ENCODE results near the gene UBR2.
"Not testable (repeated sequence)": the region's sequence is repeated elsewhere in the genome, so short reads cannot be mapped to it uniquely, and the experiment has no call there.

Gene UBR2

DNA sequence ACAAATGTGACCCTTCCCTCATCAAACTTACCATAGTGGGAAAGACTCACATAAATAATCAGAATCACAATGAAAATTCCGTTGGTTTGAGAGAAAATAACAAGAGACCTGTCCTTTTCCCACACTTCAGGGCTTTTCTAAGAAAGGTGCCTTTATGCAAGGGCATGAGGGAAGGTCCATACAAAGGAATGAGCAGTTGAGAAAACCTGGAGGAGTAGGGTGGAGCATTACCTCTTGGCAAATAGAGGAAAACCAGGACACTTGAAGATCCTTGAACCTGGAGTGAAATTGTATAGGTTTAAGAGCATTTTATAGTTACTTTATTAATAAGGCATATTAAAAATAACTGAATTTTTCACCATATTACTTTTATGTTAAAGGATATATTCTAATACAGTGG is 54.3 kb downstream of the UBR2 start:
- DNase-seq (ENCODE audit: low read depth in 2 of 2, low spot score in 1 of 2), result no peak

- no peak for DNase-seq (ENCODE audit: low read depth in 2 of 2, low spot score in 1 of 2)
Measured at GRCh38 chr6:42618686-42619085, 54.9 kb downstream of the UBR2 start.

DNA sequence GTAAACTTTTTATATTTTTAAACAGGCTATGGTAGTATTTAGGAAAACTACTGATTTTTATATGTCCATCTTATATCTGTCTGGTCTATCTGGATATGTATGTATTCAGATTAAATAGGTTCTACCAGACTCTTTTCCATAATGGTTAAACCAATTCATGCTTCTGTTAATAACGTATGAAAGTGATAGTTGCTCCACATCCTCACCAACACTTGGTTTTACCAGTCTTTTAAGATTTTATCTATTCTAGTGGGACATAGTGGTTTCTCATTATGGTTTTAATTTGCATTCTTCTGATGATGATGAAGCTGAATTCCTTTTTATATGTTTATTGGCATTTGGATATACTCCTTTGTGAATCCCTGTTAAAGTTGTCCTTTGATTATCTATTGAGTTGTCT is 56.1 kb downstream of the UBR2 start:
- no peak for DNase-seq (ENCODE audit: low read depth in 2 of 2, low spot score in 1 of 2)

DNA sequence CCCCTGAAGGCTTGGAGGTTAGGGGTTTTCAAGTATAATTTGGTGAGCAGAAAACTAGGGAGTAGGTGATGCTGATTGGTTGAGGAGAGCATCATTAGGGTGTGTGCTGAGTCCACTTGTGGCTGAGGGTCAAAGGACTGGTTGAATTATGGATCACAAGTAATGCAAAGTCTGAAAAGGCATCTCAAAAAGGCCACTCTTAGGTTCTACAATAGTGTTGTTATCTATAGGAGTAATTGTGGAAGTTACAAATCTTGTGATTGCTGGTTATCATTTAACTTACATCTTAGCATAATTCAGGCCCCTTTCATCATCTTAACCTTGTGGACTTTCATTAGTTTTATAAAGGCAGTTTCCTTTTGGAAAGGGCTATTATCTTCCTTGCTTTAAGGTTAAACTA is 60.8 kb downstream of the UBR2 start:
- no peak for DNase-seq (ENCODE audit: low read depth in 2 of 2, low spot score in 1 of 2)

GRCh38 chr6:42627044-42627443 is 63.2 kb downstream of the UBR2 start:
- no peak for DNase-seq (ENCODE audit: low read depth in 2 of 2, low spot score in 1 of 2)

DNA sequence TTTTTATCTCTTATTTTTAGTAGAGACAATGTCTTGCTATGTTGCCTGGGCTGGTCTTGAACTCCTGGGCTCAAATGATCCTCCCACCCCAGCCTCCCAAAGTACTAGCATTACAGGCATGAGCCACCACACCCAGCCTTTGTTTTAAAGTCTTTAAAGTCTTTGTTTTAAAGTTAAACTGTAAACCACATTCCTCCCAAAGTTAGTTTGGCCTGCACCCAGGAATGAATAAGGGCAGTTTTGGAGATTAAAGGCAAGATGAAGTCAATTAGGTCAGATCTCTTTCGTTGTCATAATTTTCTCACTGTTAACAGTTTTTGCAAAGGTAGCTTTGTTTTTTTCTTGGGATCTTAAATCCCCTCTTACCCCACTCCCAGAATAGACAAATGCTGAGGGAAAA is 63.8 kb downstream of the UBR2 start:
- DNase-seq (ENCODE audit: low read depth in 2 of 2, low spot score in 1 of 2), result no peak

- no peak for DNase-seq (ENCODE audit: low read depth in 2 of 2, low spot score in 1 of 2)
Measured at GRCh38 chr6:42628604-42629003, 64.8 kb downstream of the UBR2 start.

DNA sequence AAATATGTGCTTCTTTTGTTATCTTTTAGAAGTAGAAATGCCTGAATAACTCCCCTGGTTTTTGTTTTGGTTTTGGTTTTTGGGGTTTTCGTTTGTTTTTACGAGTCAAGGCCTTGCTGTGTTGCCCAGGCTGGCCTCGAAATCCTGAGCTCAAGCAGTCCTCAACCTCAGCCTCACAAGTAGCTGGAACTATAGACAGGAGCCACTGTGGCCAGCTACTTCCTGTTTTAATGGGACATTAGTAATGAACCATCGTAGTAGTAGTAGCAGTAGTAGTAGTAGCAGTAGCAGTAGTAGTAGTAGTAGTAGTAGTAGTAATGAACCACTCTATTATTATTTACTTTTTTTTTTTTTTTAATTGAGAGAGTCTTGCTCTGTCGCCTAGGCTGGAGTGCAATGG is 66.0 kb downstream of the UBR2 start:
- no peak for DNase-seq (ENCODE audit: low read depth in 2 of 2, low spot score in 1 of 2)

DNA sequence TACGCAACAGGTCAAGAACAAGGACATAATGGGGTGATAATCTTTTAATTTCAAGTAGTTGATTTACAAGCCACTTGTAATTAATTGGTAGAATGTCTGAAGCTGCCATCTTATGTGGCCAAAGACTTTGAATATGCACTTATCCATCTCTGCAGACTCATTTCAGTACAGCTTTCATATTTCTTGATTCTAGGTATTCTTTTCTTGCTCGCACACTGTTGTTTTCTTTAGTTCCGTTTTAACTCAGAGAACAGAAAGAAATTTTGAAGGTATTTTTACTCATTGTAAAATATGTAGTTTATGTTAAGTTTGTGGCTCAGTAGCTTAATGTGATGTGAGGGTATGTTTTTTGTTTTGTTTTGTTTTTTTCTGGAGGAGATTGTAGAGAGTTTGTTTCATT is 73.9 kb downstream of the UBR2 start:
- DNase-seq (ENCODE audit: low read depth in 2 of 2, low spot score in 1 of 2), result no peak

DNA sequence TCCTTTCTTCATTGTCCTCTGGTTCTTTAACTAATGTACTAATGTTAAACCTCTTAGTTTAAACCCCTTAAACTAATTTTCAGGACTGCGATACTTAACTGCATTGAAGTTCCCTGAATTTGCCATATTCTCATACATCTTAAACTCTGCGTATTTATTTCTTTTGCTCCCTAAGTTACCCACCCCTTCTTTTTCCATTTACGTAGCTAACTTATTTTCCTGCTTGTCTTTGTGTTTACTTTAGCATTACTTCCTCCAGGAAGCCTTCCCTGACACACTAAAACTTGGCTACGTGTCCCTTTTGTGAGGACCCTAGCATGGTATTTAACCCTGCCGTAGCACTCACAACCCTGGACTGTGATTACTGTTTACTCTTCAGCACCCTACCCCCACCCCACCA is 79.0 kb downstream of the UBR2 start:
- no peak for DNase-seq (ENCODE audit: low read depth in 2 of 2, low spot score in 1 of 2)

DNA sequence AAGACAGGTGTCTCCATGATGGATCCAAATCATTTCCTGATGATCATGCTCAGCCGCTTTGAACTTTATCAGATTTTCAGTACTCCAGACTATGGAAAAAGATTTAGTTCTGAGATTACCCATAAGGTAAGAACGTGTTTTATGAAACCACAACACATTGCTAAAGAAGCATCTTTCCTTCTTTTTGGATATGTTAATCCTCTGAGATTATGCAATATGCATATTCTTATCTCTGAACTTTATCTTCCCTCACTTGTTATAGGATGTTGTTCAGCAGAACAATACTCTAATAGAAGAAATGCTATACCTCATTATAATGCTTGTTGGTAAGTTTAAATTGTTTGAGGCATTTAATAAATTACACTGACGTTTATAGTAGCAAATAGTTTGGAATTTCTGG is 80.4 kb downstream of the UBR2 start:
- DNase-seq (ENCODE audit: low read depth in 2 of 2, low spot score in 1 of 2), result no peak

GRCh38 chr6:42652024-42652746 is 88.4 kb downstream of the UBR2 start:
- DNase-seq (ENCODE audit: low read depth in 2 of 2, low spot score in 1 of 2), result no peak

GRCh38 chr6:42653851-42654250 is 90.0 kb downstream of the UBR2 start:
- DNase-seq (ENCODE audit: low read depth in 2 of 2, low spot score in 1 of 2), result no peak

DNA sequence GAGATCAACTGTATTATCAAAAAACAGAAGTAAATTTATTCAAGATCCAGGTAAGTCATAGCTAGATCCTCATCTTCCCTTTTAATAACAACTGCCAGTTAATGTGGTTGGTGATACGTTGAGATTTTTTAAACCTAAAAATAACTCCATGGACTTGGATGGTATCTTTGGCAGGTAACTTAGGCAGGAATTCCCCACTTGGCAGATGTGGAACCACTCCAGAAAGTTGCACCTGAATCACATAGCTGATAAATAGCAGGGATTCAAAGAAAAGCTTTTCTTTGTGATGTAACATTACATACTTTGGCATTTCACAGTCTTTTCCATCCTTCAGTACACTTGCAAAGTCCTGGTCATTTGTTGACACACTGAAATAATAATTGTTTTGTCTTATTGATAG is 96.0 kb downstream of the UBR2 start:
- DNase-seq (ENCODE audit: low read depth in 2 of 2, low spot score in 1 of 2), result no peak

DNA sequence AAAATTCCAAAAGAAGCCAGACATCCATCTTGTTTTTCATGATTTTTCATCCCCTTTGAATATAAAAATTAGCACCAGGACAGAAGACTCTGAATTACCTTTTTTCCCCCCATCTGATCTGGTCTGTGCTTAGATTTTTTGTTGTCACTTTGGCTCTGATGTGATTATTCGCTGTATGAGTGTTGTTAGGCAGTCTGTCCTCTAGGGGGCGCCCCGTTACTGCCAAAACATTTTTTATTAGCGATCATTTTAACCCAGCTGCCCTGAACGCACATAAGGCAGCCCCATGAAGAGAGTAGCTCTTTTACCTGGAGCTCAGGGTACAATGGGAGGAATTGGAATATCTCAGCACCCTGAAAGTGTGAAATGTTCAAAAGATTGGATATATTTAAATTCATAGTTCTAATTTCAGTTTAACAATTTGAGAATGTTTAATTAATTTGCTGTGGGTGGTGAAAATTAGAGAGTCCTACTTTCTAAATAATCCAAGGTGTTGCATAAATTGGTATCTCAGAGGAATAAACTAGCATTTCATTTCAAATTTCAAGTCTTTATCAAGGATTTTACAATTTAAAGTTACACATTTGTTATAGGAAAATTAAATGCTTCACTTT is 97.8 kb downstream of the UBR2 start:
- peak; percentile 63 to 87 for DNase-seq (ENCODE audit: low read depth in 2 of 2, low spot score in 1 of 2)

DNA sequence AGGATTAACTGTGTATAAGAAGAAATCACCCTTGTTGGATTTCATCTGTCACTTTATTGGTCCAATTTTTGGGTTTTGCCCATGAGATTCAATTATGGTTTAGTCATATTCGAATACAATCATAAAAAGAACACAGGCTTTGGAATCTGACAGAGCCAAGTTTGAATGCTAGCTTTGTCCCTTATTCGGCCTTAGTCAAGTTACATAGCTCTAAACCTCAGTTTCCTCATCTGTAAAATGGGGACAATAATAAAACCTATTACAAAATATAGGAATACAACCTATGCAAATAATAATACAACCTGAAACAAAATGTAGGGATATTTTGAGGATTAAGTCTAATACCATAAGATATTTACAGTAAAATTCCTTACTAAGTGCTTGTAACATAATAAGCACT is 100.9 kb downstream of the UBR2 start:
- DNase-seq (ENCODE audit: low read depth in 2 of 2, low spot score in 1 of 2), result no peak

- DNase-seq (ENCODE audit: low read depth in 2 of 2, low spot score in 1 of 2), result not testable (repeated sequence)
Measured at GRCh38 chr6:42674368-42674767, 110.5 kb downstream of the UBR2 start.

DNA sequence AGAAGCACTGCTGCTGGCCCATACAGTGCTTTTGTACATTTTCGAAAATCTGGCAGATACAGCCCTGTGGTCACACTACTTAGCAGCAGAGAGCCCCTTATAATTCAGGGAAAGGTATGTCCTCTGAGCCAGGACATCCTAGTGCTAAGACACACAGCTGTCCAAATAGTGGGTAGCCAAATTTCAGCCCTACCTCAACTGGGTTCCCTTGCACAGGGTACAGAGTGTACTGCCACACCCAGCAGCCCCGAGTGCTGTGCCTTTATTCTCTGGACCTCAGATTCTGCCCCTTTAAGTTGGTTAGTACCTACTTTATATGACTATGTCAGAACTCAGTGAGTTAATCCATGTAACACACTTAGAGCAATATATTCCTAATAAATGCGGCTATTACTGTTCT is 111.0 kb downstream of the UBR2 start:
- no peak for DNase-seq (ENCODE audit: low read depth in 2 of 2, low spot score in 1 of 2)

GRCh38 chr6:42679358-42679757 is 115.5 kb downstream of the UBR2 start:
- DNase-seq (ENCODE audit: low read depth in 2 of 2, low spot score in 1 of 2), result no peak

DNA sequence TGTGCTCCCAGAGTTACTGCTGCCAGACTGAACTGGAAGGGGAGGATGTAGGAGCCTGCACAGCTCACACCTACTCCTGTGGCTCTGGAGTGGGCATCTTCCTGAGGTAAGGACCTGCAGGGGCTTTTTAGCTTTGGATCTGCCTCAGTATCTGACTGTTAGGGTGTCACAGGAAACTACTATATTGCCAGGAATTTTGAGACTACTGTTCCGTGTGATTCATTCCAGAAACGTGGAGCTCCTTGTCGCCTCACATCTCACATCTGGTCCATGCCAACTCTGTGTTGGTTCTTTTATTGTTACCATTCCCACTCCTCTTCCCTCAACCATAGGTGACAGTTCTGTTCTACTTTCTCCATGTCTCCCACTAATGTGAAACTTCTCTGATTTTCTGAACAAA is 124.5 kb downstream of the UBR2 start:
- DNase-seq (ENCODE audit: low read depth in 2 of 2, low spot score in 1 of 2), result no peak

DNA sequence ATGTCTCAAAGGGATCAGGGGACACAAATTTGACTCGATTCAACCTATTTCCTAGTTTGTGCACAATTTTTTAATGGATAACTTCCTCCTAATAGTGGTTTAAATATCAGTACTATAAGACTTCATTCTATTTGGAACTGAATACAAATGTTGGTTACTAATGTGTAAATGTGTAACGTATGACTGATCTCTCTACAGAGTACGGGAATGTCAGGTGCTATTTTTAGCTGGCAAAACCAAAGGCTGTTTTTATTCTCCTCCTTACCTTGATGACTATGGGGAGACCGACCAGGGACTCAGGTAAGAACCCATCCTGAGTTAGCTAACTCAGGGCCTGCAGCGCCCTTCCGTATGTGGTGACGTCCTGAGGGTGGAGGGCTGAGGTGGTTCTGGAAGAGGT is 125.5 kb downstream of the UBR2 start:
- no peak for DNase-seq (ENCODE audit: low read depth in 2 of 2, low spot score in 1 of 2)

DNA sequence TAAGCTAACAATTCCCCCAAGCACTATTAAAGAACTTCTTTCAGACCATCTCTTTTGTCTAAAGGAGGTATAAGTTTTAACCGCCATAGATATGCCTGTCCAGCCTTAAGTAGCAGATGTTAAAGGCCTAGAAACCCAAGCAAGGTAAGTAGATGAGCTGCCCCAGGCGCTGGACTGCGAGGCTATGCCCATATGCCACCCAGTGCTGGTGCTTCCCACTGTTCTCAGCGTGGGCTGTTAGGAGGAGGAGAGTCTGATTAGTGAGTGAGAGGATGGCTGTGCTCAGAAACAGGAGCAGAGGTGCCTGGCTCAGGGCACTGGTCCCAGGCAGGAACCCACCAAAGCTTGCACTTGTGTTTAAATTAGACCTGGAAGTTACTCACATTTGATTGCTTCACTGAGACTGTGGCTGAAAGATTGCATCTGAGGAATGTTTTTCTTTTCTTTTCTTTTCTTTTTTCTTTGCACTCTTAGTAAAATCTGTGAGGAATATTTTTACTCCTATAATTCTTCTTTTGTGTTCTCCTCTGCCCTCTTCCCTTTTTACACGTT is 126.4 kb downstream of the UBR2 start:
- no peak for DNase-seq (ENCODE audit: low read depth in 2 of 2, low spot score in 1 of 2)

DNA sequence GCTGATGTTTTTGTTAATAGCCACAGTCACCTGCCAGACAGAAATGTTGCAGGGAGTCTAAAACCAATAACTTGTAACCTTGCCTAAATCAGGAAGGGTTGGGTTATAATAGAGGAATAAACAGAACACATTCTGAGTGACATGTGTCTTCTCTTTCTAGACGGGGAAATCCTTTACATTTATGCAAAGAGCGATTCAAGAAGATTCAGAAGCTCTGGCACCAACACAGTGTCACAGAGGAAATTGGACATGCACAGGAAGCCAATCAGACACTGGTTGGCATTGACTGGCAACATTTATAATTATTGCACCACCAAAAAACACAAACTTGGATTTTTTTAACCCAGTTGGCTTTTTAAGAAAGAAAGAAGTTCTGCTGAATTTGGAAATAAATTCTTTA is 127.0 kb downstream of the UBR2 start:
- DNase-seq (ENCODE audit: low read depth in 2 of 2, low spot score in 1 of 2), result no peak

Data from stimulated activated CD8-positive, alpha-beta memory T cell treated with anti-CD3 and anti-CD28 coated beads, Interleukin-4, amount 100 ng/mL, for 4 hours (primary cell).